Activated CD8-positive, alpha-beta memory T cell treated with anti-CD3 and anti-CD28 coated beads, Interleukin-2, amount 10 ng/mL, durations not matched to agents 7 days and 5 days (primary cell): ENCODE results near the gene ESR1. TPM values are rescaled to one million over a fixed set of nuclear protein-coding genes. Genes with fewer than 3 reads are reported as not detected.
"Not testable (repeated sequence)": the region's sequence is repeated elsewhere in the genome, so short reads cannot be mapped to it uniquely, and the experiment has no call there.

Source experiments
- ATAC-seq: fragments of 150-1000 bp; cut with Tn5 transposase; one replicate; pipeline ENCODE4 v1.10.0; 2021; ENCODE audit warnings: moderate library complexity
- CTCF ChIA-PET: fragments of 350-600 bp; sonication (Branson Sonifier 250); formaldehyde crosslinking; loops from one replicate; lab custom pipeline; 2021; ENCODE audit warnings: antibody characterized with exemption; lab: Charles Lee
- DNase-seq: peaks from one replicate; pipeline ENCODE4 v3.0.0-alpha.2; 2020
- H3K27ac Mint-ChIP-seq: one replicate; pipeline ENCODE4 v1.8.0; 2021; ENCODE audit warnings: mild to moderate bottlenecking, mixed read lengths
- H3K27me3 Mint-ChIP-seq: one replicate; pipeline ENCODE4 v1.8.0; 2021; ENCODE audit warnings: mixed read lengths
- H3K36me3 Mint-ChIP-seq: one replicate; pipeline ENCODE4 v1.8.0; 2021; ENCODE audit warnings: mild to moderate bottlenecking, mixed read lengths
- H3K4me1 Mint-ChIP-seq: one replicate; pipeline ENCODE4 v1.8.0; 2021; ENCODE audit warnings: mixed read lengths
- H3K4me3 Mint-ChIP-seq: one replicate; pipeline ENCODE4 v1.8.0; 2021; ENCODE audit warnings: mild to moderate bottlenecking, moderate library complexity, mixed read lengths
- H3K9me3 Mint-ChIP-seq: one replicate; pipeline ENCODE4 v1.8.0; 2022; ENCODE audit warnings: low read depth, mixed read lengths
- total RNA-seq, 2 experiments: library from RNA; stranded (reverse); gene quantifications; one replicate each; pipeline ENCODE4 v1.2.3, GENCODE V29; 2021

Gene ESR1
- total RNA-seq, 2 experiments from 2014 or later = 0.21 TPM; not detected in 1

- CTCF ChIA-PET = no interaction called here
- no peaks in the 10 kb centered on the region for H3K4me1 Mint-ChIP-seq
- no peak for DNase-seq
- no peak for ATAC-seq
- no peak overlapping the region for H3K27ac Mint-ChIP-seq
- H3K4me3 Mint-ChIP-seq = no peak overlapping the region
- H3K27me3 Mint-ChIP-seq = peaks cover 10% of the 10 kb centered on the region
- H3K9me3 Mint-ChIP-seq = no peaks in the 10 kb centered on the region
- no peaks in the 10 kb centered on the region for H3K36me3 Mint-ChIP-seq
Observed at GRCh38 chr6:151992091-151992490, 184.6 kb downstream of the ESR1 start.

- peaks cover 6% of the 10 kb centered on the region for H3K27me3 Mint-ChIP-seq
- ATAC-seq = no peak
- CTCF ChIA-PET = no interaction called here
Observed at GRCh38 chr6:151993364-151993763, 185.9 kb downstream of the ESR1 start.

GRCh38 chr6:151998784-151999183, 191.3 kb downstream of the ESR1 start:
- CTCF ChIA-PET = no interaction called here
- Mint-ChIP-seq H3K4me3 (no peak overlapping the region), H3K9me3 (no peaks in the 10 kb centered on the region), H3K27me3 (peaks cover 3% of the 10 kb centered on the region), H3K27ac (no peak overlapping the region), H3K4me1 (no peaks in the 10 kb centered on the region), H3K36me3 (no peaks in the 10 kb centered on the region)
- DNase-seq (no peak), ATAC-seq (no peak)

More at GRCh38 chr6:151993364-151993763, 185.9 kb downstream of the ESR1 start:
- no peaks in the 10 kb centered on the region for H3K9me3 Mint-ChIP-seq
- no peak for DNase-seq
- no peak overlapping the region for H3K27ac Mint-ChIP-seq
- H3K4me1 Mint-ChIP-seq = no peaks in the 10 kb centered on the region
- H3K4me3 Mint-ChIP-seq = no peak overlapping the region
- H3K36me3 Mint-ChIP-seq = no peaks in the 10 kb centered on the region

- DNase-seq (no peak), ATAC-seq (no peak)
- Mint-ChIP-seq H3K36me3 (no peaks in the 10 kb centered on the region), H3K4me1 (no peaks in the 10 kb centered on the region), H3K4me3 (no peak overlapping the region), H3K9me3 (no peaks in the 10 kb centered on the region), H3K27ac (no peak overlapping the region), H3K27me3 (peaks cover 3% of the 10 kb centered on the region)
- CTCF ChIA-PET = no interaction called here
Observed at GRCh38 chr6:151999194-151999593, 191.7 kb downstream of the ESR1 start.

GRCh38 chr6:152001408-152001807, 193.9 kb downstream of the ESR1 start:
- Mint-ChIP-seq H3K4me1 (no peaks in the 10 kb centered on the region), H3K27me3 (peaks cover under 1% of the 10 kb centered on the region), H3K9me3 (no peaks in the 10 kb centered on the region), H3K27ac (no peak overlapping the region), H3K36me3 (no peaks in the 10 kb centered on the region), H3K4me3 (no peak overlapping the region)
- CTCF ChIA-PET = no interaction called here
- DNase-seq = no peak
- no peak for ATAC-seq

- no peaks in the 10 kb centered on the region for H3K36me3 Mint-ChIP-seq
- H3K9me3 Mint-ChIP-seq = no peaks in the 10 kb centered on the region
- H3K27me3 Mint-ChIP-seq = peaks cover 4% of the 10 kb centered on the region
- CTCF ChIA-PET = no interaction called here
- H3K4me3 Mint-ChIP-seq = no peak overlapping the region
- DNase-seq (no peak), ATAC-seq (no peak)
- no peak overlapping the region for H3K27ac Mint-ChIP-seq
- H3K4me1 Mint-ChIP-seq = no peaks in the 10 kb centered on the region
Observed at GRCh38 chr6:152002306-152002705, 194.8 kb downstream of the ESR1 start.

- Mint-ChIP-seq H3K9me3 (no peaks in the 10 kb centered on the region), H3K36me3 (no peaks in the 10 kb centered on the region), H3K27me3 (peaks cover 4% of the 10 kb centered on the region), H3K4me1 (no peaks in the 10 kb centered on the region), H3K4me3 (no peak overlapping the region), H3K27ac (no peak overlapping the region)
- no peak for DNase-seq
- no peak for ATAC-seq
- CTCF ChIA-PET = no interaction called here
Observed at GRCh38 chr6:152004036-152004566, 196.6 kb downstream of the ESR1 start.

GRCh38 chr6:152004896-152005295, 197.4 kb downstream of the ESR1 start:
- Mint-ChIP-seq H3K27ac (no peak overlapping the region), H3K36me3 (no peaks in the 10 kb centered on the region), H3K9me3 (no peaks in the 10 kb centered on the region), H3K4me3 (no peak overlapping the region), H3K27me3 (peaks cover 4% of the 10 kb centered on the region), H3K4me1 (no peaks in the 10 kb centered on the region)
- ATAC-seq = no peak
- CTCF ChIA-PET = no interaction called here
- no peak for DNase-seq

GRCh38 chr6:152008779-152009178, 201.3 kb downstream of the ESR1 start:
- no peaks in the 10 kb centered on the region for H3K9me3 Mint-ChIP-seq

GRCh38 chr6:152012227-152012626, 204.7 kb downstream of the ESR1 start:
- H3K27me3 Mint-ChIP-seq = peaks cover 9% of the 10 kb centered on the region
- H3K9me3 Mint-ChIP-seq = no peaks in the 10 kb centered on the region
- H3K4me3 Mint-ChIP-seq = no peak overlapping the region
- no peaks in the 10 kb centered on the region for H3K36me3 Mint-ChIP-seq
- DNase-seq = no peak
- CTCF ChIA-PET = no interaction called here
- no peaks in the 10 kb centered on the region for H3K4me1 Mint-ChIP-seq
- no peak for ATAC-seq
- H3K27ac Mint-ChIP-seq = no peak overlapping the region

More at GRCh38 chr6:152008779-152009178, 201.3 kb downstream of the ESR1 start:
- ATAC-seq (no peak), DNase-seq (no peak)
- Mint-ChIP-seq H3K4me1 (no peaks in the 10 kb centered on the region), H3K27ac (no peak overlapping the region), H3K4me3 (no peak overlapping the region), H3K36me3 (no peaks in the 10 kb centered on the region), H3K27me3 (peaks cover 11% of the 10 kb centered on the region)
- CTCF ChIA-PET = no interaction called here

GRCh38 chr6:152018876-152019275, 211.4 kb downstream of the ESR1 start:
- Mint-ChIP-seq H3K4me3 (no peak overlapping the region), H3K27me3 (peaks cover 2% of the 10 kb centered on the region), H3K36me3 (no peaks in the 10 kb centered on the region), H3K9me3 (no peaks in the 10 kb centered on the region), H3K27ac (no peak overlapping the region), H3K4me1 (no peaks in the 10 kb centered on the region)
- DNase-seq = no peak
- no peak for ATAC-seq
- CTCF ChIA-PET = no interaction called here

- H3K9me3 Mint-ChIP-seq = no peaks in the 10 kb centered on the region
- H3K27ac Mint-ChIP-seq = no peak overlapping the region
- H3K4me3 Mint-ChIP-seq = no peak overlapping the region
- H3K27me3 Mint-ChIP-seq = no peaks in the 10 kb centered on the region
- no peaks in the 10 kb centered on the region for H3K4me1 Mint-ChIP-seq
- CTCF ChIA-PET = no interaction called here
- DNase-seq (no peak), ATAC-seq (no peak)
- H3K36me3 Mint-ChIP-seq = no peaks in the 10 kb centered on the region
Observed at GRCh38 chr6:152022303-152022702, 214.8 kb downstream of the ESR1 start.

- CTCF ChIA-PET = no interaction called here
- no peak overlapping the region for H3K4me3 Mint-ChIP-seq
- no peaks in the 10 kb centered on the region for H3K27me3 Mint-ChIP-seq
- H3K4me1 Mint-ChIP-seq = no peaks in the 10 kb centered on the region
- DNase-seq (no peak), ATAC-seq (no peak)
- H3K9me3 Mint-ChIP-seq = no peaks in the 10 kb centered on the region
- no peak overlapping the region for H3K27ac Mint-ChIP-seq
- H3K36me3 Mint-ChIP-seq = no peaks in the 10 kb centered on the region
Observed at GRCh38 chr6:152023613-152024012, 216.1 kb downstream of the ESR1 start.

GRCh38 chr6:152026291-152026690, 218.8 kb downstream of the ESR1 start:
- ATAC-seq = no peak
- CTCF ChIA-PET = interaction anchor here (1.0 kb wide), 1 partner anchor 16 kb away, joined by 3 read pairs; no protein-coding TSS in a partner anchor
- Mint-ChIP-seq H3K4me3 (no peak overlapping the region), H3K36me3 (no peaks in the 10 kb centered on the region), H3K9me3 (peaks cover 2% of the 10 kb centered on the region), H3K4me1 (no peaks in the 10 kb centered on the region), H3K27ac (no peak overlapping the region), H3K27me3 (no peaks in the 10 kb centered on the region)
- DNase-seq = no peak

GRCh38 chr6:152026744-152027143, 219.3 kb downstream of the ESR1 start:
- not testable (repeated sequence) for H3K9me3 Mint-ChIP-seq, H3K27me3 Mint-ChIP-seq, ATAC-seq, H3K4me3 Mint-ChIP-seq, H3K4me1 Mint-ChIP-seq, H3K27ac Mint-ChIP-seq, DNase-seq, H3K36me3 Mint-ChIP-seq
- CTCF ChIA-PET = interaction anchor here (1.0 kb wide), 1 partner anchor 16 kb away, joined by 3 read pairs; no protein-coding TSS in a partner anchor
